ENCODE results near the gene MICU1.
A peak's percentile ranks its signal among the peaks of the same experiment; 100 is the strongest.
"Not testable (repeated sequence)": the region's sequence is repeated elsewhere in the genome, so short reads cannot be mapped to it uniquely, and the experiment has no call there.

MICU1 gene

DNA sequence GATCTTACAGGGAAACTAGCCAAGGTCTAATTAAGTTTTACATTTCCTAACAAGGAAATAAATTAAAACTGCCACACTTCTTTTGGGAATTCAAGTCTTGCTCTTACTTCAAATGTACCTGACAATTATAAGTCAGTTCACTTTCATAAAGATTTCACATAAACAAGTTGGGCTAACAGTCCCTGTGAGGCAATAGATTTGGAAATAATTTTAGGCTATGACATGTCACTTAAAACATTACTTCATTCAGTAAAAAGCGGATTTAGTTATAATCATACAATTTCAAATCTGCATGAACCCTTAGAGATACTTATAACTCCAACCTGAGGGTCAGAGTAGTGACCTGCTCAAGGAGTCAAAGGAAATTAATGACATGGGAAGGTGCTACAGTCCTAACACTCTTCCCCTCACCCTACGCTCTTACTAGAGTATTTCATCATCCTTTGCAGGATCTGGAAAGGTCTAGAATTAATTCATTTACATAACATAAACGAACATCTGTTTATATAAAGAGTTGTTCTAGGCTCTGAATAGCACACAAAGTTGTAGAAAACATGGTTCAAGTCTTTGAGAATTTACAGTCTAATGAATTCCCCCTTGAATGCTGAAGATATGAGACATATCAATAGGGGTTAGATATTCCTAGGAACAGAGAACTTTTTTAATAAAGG, 238.8 kb downstream of the MICU1 start:
- DNase-seq (ENCODE audit: low read depth) = no peak

DNA sequence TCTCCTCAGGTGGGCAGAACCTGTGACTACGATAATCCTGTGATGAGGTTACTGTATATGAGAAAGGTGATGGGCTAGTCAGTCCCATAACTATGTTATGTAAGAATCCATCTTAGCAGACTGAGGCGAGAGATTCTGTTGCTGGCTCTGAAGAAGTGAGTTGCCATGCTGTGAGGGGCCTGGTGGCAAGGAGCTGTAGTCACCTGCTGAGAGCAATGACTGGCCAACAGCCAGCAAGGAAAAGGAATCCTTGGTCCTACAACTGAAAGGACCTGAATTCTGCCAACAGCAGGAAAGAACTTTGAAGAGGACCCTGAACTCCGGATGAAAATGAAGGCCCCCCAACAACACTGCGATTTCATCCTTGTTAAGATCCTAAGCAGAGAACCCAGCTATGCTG, 240.2 kb downstream of the MICU1 start:
- DNase-seq (ENCODE audit: low read depth) = no peak

DNA sequence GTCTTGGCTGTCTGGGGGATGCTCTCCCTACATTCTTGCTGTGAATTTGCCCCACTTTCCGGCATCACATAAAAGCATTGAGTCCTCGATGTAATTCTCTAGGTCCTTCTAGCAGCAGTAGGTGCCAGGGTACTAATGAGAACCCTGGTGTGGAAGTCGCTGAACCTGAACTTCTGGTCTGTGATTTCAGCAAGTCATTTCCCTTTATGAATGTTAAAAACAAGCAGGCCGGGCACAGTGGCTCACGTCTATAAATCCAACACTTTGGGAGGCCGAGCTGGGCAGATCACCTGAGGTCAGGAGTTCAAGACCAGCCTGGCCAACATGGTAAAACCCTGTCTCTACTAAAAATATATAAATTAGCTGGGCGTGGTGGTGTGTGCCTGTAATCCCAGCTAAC, 240.9 kb downstream of the MICU1 start:
- not testable (repeated sequence) for DNase-seq (ENCODE audit: low read depth)

DNA sequence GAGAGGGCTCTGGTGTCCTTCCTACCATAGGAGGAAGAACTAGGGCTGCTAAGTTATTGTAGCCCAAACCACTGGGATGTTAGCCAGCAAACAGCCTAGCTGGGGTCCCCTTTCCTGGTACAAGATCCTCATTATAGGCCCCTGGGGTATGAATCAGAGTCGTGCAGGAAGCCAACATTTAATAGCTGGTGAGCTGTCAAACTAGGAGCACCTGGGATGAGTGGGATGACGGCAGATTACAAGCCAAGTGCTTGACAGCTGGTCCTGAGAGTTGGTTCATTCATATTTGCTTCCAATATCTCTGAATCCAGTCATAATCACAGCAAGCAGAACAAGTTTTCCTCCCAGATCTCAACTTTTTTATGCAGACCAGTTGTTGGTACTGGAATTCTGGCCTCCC, 246.1 kb downstream of the MICU1 start:
- no peak for DNase-seq (ENCODE audit: low read depth)

DNA sequence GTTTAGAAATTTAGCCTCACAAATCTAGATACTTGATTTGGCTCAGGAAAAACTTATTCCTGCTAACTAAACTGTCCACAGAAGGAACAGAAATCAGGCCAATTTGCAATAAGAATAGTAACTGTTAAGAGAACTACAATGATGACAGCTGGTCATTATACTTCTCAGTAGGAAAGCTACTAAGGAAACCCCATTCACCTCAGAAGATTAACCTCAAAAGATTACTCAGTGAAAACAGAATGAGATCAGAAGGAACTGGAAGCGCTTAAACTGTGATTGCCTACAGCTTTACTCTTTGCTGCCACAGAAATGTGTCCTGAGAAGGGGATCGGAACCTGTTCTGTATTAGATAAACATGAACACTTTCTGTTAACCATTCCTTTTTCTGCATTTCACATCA, 246.8 kb downstream of the MICU1 start:
- no peak for DNase-seq (ENCODE audit: low read depth)

DNA sequence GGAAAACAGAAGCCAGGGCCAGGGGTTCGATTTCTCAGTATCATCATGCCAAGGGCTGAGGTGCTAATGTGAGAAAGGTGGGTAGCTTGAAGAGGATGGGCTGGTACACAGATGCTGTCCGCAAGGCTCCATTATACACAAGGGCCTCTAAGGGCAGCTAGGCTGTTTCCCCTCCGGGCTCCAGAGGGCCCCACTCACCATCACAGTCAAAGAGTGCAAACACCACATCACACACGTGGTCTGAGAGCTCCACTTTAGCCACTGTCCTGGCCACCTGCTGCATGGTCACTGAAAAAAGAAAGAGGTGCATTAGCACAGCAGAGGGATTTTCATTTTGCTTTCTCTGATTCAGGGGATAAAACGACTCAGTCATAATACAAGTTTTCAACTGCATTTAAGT, 250.3 kb downstream of the MICU1 start:
- no peak for DNase-seq (ENCODE audit: low read depth)

DNA sequence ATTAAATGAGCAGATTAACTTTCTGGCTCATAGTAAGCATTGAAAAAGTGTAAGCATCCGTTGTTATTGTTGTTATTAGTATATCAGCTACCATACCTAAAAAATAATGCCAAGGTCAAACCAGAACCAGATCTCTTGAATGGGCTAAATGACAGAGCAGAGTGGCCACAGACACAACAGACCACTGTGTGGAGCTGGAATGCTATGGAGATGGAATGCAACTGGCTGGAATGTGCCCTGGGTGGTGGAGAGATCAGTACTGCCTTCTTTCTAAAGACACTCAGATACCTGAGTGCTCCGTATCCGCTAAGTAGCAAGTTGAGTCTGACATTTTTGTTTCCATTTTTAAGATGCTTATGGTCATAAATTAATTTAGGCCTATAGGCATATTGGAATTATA, 250.7 kb downstream of the MICU1 start:
- DNase-seq (ENCODE audit: low read depth) = no peak

DNA sequence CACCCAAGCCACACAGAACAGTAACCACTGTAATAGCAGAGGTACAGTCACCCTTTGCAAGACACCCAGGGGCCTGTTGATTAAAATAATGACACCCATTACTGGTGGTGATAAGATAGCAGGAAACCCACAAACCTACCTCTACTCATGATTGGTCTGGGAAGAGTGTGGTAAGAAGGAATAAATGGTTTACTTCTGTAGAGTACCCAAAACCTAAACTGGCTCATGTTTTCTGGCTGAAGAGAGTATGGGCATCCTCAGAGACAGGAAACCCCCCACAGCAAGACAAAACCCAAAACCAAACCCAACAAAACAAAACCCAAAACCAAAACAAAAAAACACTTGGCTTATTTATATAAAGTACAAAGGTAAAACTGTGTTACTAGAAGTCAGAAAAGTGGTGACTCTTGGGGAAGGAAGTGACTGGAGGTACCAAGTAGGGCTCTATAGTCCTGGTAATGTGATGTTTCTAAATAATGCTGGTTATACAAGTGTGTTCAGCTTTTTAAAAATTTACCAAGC, 255.6 kb downstream of the MICU1 start:
- DNase-seq (ENCODE audit: low read depth) = no peak

DNA sequence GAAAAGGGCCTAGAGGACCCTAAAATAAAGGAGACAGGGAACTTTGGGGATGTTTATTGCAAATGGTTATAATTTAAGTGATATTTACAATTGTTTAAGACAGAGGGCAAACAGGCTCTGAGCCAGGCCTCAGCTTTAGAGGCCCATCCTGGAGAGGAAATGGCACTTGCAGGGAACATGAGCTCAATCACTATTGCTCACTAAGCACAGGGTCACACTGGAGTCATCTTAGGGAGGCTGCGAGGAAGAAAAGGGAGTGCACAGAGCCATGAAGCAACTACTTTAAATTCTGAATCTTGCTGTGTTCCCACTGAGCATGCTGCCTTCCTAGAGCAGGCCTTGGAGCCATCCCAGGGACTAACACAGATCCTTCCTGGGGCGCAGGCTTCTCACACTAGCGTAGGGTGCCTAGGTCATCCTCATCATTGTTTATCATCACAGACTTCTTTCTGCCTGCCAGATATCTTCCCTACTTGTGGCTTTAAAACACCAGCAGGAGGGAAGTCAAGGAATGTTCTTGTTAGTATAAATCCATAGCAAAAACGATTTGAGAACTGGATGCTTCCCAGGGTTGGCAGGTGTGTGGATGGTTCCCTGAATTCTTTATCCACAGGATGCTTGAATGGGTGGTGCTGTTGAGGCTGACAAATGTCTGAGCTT, 258.4 kb downstream of the MICU1 start:
- DNase-seq (ENCODE audit: low read depth) = no peak

DNA sequence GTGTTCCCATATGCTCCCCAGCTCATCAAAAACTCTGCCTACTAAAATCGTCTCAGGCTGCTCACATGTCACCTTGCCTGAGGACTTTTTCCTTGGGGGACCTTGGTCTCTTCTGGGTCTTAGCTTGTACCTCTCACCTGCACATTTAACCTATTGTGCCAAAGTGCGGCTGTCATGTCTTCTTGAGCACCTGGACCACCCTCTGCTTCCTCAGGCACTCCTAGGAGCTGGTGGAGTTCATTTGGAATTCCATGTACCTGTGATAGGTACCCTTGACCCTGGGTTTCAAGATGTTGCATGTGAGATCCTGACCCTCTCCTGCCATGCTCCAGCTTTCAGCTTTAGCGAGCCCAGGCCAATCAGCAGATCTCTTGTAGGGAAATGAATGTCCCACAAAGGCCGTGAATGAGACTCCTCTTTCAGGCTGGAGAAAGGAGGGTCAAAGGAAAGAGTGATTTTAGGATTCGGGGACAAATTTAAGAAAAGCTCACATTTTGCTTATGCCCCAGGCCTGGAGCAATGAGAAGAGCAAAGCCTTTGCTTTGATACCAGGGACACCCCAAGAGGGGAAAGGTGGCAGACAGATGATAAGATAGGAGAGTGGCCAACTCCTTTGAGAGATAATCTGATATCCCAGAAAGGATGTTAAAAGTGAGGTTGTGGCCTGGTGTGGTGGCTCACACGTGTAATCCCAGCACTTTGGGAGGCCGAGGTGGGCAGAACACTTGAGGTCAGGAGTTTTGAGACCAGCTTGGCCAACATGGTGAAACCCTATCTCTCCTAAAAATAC, 260.6 kb downstream of the MICU1 start:
- DNase-seq (ENCODE audit: low read depth) = no peak

DNA sequence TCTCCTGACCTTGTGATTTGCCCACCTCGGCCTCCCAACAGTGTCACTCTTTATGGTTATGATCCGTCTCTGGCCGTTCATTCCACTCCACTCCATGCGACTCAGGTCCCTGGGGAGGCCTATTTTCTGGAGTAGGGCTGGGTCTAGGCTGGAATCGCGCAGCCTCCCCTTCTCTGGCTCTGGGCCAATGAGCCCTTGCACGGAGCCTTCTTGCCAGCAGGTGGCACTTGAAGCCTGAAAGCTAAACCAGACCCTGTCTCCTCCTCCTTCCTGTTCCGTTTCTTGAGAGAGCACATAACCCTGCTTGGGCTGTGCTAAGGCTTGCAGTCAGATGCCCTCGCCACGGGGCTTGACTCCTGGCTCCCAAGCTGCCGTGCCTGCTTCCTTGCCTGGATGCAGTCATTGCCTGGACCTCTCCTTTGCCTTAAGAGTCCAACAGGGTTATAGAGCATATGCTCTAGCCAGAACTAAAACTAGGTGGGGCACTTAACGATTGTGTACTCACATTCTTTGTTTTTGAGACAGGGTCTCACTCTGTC, 261.6 kb downstream of the MICU1 start:
- DNase-seq (ENCODE audit: low read depth) = peak; percentile 96

DNA sequence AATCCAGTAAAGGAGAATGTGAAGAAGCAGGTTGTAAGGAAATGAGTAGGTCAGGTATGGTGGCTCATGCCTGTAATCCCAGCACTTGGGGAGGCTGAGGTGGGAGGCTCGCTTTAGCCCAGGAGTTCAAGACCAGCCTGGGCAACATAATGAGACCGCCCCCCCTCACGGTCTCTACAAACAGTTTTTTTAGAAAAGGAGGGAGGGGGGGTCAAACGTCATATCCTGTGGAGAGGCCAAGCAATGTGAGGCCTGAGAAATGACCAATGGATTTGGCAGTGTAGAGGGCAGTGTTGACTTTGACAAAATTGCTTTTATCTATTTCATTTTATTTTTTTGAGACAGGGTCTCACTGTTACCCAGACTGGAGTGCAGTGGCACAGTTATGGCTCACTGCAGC, 268.9 kb downstream of the MICU1 start:
- DNase-seq (ENCODE audit: low read depth) = no peak

DNA sequence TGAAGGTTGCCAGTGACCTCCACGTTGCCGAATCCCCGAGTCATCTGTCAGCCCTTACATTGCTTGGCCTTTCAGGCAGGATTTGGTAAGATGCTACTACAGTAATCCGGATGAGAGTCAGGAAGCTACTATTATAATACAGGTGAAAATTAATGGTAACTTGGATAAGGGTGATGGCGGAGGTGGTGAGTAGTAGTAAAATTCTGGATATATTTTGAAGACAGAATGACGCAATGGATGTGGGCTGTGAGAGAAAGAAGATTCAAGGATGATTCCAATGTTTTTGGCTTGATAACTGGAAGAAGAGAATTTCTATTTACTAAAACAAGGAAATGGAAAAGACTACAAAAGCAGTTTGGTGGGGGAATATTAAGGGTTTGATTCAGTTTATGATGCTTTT, 269.8 kb downstream of the MICU1 start:
- DNase-seq (ENCODE audit: low read depth) = no peak

DNA sequence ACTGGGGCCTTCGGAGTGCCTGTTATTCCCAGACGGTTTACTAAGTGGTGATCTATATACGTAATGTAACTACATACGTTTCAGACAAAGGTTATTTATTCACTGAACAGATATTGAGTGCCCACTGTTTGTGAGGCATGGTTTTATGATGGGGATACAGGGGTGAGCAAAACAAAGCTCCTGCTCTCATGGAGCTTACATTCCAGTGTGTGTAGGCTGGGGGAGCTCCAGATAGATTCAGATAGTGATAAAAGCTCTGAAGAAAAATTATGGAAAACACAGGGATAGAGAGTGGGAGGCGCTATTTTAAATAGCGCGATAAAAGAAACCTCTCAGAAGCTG, 270.7 kb downstream of the MICU1 start:
- DNase-seq (ENCODE audit: low read depth) = no peak

DNA sequence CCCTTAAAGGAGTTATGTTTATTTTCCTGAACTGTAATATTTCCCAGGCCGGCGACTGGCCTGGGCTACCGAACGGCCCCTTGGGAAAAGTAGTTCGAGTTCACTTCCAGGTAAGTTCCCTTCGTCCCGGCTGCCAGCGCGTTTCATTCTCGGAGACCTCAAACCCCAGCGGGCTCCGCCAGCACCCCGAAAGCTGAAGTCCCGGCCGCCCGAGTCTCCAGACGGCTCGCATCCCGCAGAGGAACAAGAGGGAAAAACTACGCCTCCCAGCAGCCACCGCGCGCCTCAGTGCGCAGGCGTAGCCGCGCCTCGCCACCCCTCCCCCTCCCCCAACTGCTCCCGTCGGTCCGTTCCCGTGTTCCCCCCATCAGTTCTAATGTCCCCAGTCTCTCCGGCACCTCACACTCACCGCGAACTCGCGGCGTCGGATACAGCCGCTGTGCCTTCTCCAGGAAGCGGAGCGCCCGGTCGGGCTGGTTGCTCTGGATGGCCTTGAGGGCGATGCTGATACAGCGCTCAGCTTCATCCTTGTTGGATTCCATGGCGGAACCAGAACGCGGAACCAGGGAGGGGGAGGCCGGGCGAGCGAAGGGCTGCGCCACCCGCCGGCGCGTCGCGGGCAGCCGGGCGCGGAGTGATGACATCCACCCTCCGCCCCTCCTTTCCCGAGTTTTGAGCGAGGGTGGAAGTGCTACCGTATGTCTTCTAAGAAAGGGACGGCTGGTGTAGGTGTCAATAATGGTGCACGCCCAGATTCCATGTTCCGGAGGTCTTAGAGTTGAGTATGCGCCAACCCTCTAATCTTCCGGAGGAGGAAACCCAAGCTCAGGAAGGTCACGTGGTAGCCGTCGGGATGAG, 271.3 kb downstream of the MICU1 start, which contains the start of gene DNAJB12:
DNAJB12 (minus strand) TSS at position 564 of the 858 bp plus-strand sequence; CDS start at position 542, 22 bp downstream.
- peak; percentile 99 for DNase-seq (ENCODE audit: low read depth)

DNA sequence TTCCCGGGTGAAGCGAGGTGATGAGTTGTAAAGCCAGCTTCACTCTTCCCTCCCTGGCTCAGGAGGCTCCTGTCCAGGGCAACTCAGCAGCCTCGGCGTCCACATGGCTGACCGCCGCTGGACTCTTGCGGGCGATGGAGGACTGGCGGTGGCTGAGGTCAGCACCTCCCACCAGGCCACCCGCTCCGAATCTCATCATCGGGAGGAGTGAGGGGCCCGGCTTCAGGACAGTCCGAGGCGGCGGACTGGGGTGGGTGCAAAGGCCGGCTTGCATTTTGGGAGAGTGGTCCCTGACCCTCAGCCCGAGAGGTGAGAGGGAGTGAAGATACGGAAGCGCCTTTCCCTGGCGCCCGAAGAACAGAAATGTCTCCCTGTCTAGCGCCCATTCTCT, 271.9 kb downstream of the MICU1 start:
- DNase-seq (ENCODE audit: low read depth) = peak; percentile 59

DNA sequence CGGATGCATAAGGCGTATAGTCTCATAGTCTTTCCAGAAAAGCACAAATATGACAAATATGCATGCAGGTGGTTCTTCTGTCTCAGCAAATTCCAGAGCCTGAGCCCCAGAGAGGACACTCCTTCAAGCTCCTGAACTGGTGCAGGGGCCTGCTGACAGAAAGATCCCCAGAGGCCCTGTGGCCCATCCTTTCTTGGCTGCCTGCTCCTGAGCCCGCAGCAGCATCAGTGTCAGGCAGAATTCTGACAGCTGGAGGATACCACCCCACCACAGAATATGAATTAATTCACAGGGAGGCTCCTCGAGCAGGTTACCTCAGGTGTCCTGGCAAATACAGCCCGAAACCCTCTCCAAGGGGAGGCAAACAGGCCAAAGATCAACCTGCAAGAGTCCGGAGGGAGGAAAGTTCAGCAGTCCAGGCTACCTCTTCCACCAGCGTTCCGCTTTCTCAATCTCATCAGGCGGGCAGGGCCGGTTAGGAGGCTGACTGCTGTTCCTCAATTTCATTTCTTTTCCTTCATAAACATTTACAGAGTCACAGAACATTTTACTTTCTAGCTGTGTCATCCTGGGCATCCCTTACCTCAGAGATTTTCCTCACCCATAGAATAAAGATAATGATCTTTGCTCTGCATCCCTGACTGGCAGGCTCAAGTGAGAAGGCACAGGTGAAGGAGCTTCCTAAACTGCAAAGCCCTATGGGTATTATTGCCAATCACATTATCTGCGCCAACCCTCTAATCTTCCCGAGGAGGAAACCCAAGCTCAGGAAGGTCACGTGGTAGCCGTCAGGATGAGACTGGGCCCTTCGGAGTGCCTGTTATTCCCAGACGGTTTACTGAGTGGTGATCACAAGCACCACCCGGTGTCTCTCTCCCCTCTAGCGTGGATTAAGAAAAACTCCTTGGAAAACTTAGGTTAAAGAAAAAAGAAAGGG, 272.6 kb downstream of the MICU1 start:
- DNase-seq (ENCODE audit: low read depth) = peak; percentile 64

DNA sequence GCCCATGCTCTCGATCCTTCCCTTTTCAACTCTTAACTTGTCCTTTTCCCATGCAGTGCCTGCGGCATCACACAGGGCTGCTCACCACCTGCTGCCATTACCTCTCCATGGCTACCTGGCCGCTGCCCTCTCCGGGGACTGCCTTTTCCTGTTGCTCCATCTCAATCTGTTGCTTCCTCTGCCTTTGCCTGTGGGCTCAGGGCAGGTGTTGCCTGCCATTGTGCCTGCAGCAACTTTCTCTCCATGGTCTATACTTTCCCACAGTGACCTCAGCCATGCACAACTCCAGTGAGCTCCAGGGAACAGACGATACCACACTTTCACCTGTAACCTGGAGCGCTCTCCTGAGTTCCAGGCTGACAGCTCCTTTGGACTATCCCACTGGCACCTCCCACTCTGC, 274.4 kb downstream of the MICU1 start:
- no peak for DNase-seq (ENCODE audit: low read depth)

DNA sequence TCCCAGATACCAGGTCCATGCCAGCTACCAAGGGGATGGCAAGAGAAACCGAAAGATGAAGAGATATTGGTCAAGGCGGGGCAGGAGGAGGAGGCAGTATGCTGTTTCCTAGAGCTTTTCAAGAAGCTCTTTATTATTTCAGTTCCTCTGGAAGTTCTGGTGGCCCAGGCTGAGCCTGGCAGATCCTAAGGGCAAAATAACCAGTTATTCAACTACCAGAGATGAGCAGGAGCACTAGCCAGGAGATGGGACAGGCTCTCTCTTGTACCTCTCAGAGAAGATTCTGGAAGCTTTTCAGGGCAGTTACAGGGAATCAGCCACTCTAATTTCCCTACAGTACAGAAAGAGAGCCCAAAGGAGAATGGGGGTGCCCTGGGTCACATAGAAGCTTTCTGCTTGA, 276.4 kb downstream of the MICU1 start:
- no peak for DNase-seq (ENCODE audit: low read depth)

DNA sequence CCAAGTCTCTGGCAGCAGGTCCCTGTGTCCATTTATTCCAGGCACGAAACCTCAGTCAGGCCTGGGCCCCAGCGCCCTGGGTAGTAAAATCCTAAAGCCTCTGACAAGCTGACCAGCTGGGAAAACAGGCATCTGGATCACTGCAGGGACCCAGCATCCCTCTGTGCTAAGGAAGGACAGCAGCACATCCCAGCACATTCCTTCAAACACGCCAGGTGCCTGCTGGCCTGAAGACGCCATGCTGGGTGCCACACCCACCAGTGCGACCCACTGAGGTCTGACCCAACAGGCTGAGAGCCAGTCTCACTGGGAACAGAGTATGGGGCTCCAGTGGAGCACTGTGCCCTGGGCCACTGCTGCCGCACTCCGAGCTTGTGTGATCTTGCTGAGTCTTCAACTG, 277.6 kb downstream of the MICU1 start:
- DNase-seq (ENCODE audit: low read depth) = no peak

DNA sequence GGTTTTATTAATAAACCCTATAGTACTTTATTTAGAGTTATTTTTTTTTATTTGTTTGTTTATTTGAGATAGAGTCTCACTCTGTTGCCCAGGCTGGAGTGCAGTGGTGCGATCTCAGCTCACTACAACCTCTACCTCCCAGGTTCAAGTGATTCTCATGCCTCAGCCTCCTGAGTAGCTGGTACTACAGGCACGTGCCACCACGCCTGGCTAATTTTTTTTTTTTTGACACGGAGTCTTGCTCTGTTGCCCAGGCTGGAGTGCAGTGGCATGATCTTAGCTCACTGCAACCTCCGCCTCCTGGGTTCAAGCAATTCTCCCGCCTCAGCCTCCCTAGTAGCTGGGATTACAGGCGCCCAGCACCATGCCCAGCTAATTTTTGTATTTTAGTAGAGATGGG, 279.8 kb downstream of the MICU1 start:
- not testable (repeated sequence) for DNase-seq (ENCODE audit: low read depth)
